OCI-LY1 (cell line): ENCODE data around the gene SMYD3.
"Not testable (repeated sequence)": the region's sequence is repeated elsewhere in the genome, so short reads cannot be mapped to it uniquely, and the experiment has no call there.

Experiments used
- H2AFZ ChIP-seq: fragments of 200-600 bp; sonication (generic), shearing (Covaris generic); 2 replicates; pipeline ENCODE4 v1.6.0; 2014; ENCODE audit warnings: antibody characterized with exemption, mild to moderate bottlenecking, low read length
- H3F3A ChIP-seq: fragments of 200-600 bp; sonication (generic), shearing (Covaris generic); 2 replicates; pipeline ENCODE4 v1.6.0; 2014; ENCODE audit warnings: mild to moderate bottlenecking, antibody characterized with exemption, low read length, moderate library complexity; ENCODE audit not compliant: insufficient read depth
- H3K27ac ChIP-seq: fragments of 200-600 bp; sonication (generic); 2 replicates; pipeline ENCODE4 v1.5.1; 2014; ENCODE audit warnings: low read length, mixed run types, mild to moderate bottlenecking, low read depth; ENCODE audit not compliant: poor library complexity, severe bottlenecking
- H3K27me3 ChIP-seq: fragments of 200-600 bp; sonication (generic); 2 replicates; pipeline ENCODE4 v1.6.0; 2014; ENCODE audit warnings: antibody characterized with exemption, mild to moderate bottlenecking, low read length, moderate library complexity; ENCODE audit not compliant: insufficient read depth
- H3K36me3 ChIP-seq: fragments of 200-600 bp; sonication (generic); 2 replicates; pipeline ENCODE4 v1.6.1; 2014; ENCODE audit warnings: mild to moderate bottlenecking, antibody characterized with exemption, low read length, moderate library complexity, mixed read lengths; ENCODE audit not compliant: insufficient read depth
- H3K4me1 ChIP-seq: fragments of 200-600 bp; sonication (generic); 2 replicates; pipeline ENCODE4 v1.5.1; 2014; ENCODE audit warnings: mild to moderate bottlenecking, low read length, moderate library complexity; ENCODE audit not compliant: insufficient read depth, severe bottlenecking
- H3K4me2 ChIP-seq: fragments of 200-600 bp; sonication (generic), shearing (Covaris generic); 2 replicates; pipeline ENCODE4 v1.6.1; 2014; ENCODE audit warnings: low read length
- H3K4me3 ChIP-seq: fragments of 200-600 bp; sonication (generic); 2 replicates; pipeline ENCODE4 v1.5.1; 2014; ENCODE audit warnings: low read length, low read depth, mild to moderate bottlenecking, mixed read lengths; ENCODE audit not compliant: poor library complexity, severe bottlenecking
- H3K79me2 ChIP-seq: fragments of 200-600 bp; shearing (Covaris generic); 2 replicates; pipeline ENCODE4 v1.6.1; 2016; ENCODE audit warnings: mixed run types, low read length, mixed read lengths; ENCODE audit not compliant: insufficient read depth
- H3K9ac ChIP-seq: fragments of 200-600 bp; sonication (generic), shearing (Covaris generic); 2 replicates; pipeline ENCODE4 v1.6.1; 2014; ENCODE audit warnings: mild to moderate bottlenecking, low read length, mixed read lengths
- H3K9me2 ChIP-seq: fragments of 200-600 bp; sonication (generic), shearing (Covaris generic); 2 replicates; pipeline ENCODE4 v1.6.1; 2014; ENCODE audit warnings: low read depth, mild to moderate bottlenecking, low read length, mixed read lengths
- H3K9me3 ChIP-seq: fragments of 200-600 bp; shearing (Covaris generic); 2 replicates; pipeline ENCODE4 v1.6.1; 2014; ENCODE audit warnings: low read length, mixed read lengths
- H4K20me1 ChIP-seq: fragments of 200-600 bp; sonication (generic), shearing (Covaris generic); 2 replicates; pipeline ENCODE4 v1.6.0; 2016; ENCODE audit warnings: mild to moderate bottlenecking, low read length; ENCODE audit not compliant: insufficient read depth
- CTCF ChIP-seq: fragments of 200-600 bp; sonication (generic), shearing (Covaris generic); IDR thresholded peaks from 2 replicates; pipeline ENCODE4 v1.5.1; 2017; ENCODE audit warnings: mild to moderate bottlenecking, antibody characterized with exemption, low read length, moderate library complexity, mixed read lengths
- EZH2 ChIP-seq: fragments of 200-600 bp; sonication (generic), shearing (Covaris generic); IDR thresholded peaks from 2 replicates; pipeline ENCODE4 v1.8.0; 2017; ENCODE audit warnings: borderline replicate concordance, mixed run types, mild to moderate bottlenecking, antibody characterized with exemption, low read length, moderate library complexity, mixed read lengths

SMYD3 gene

GRCh38 chr1:245971711-245972085, 535.4 kb downstream of the SMYD3 start:
- Histone ChIP-seq H3K4me3 (no peak overlapping the region), H3K9me3 (no peaks in the 10 kb centered on the region), H3K27me3 (no peaks in the 10 kb centered on the region), H3F3A (no peaks in the 10 kb centered on the region), H2AFZ (no peak overlapping the region), H3K79me2 (no peaks in the 10 kb centered on the region), H3K9me2 (no peaks in the 10 kb centered on the region), H3K9ac (no peak overlapping the region), H3K4me1 (no peaks in the 10 kb centered on the region), H4K20me1 (no peaks in the 10 kb centered on the region), H3K36me3 (no peaks in the 10 kb centered on the region), H3K4me2 (no peak overlapping the region), H3K27ac (no peak overlapping the region)
- no peak for TF ChIP-seq EZH2
- no peak for TF ChIP-seq CTCF

GRCh38 chr1:245971076-245971710, 535.9 kb downstream of the SMYD3 start:
- not testable (repeated sequence) for H4K20me1 ChIP-seq, H3F3A ChIP-seq, H3K9ac ChIP-seq, H3K4me1 ChIP-seq, H3K27ac ChIP-seq, H3K36me3 ChIP-seq, H3K79me2 ChIP-seq, H3K27me3 ChIP-seq, H3K9me2 ChIP-seq, H3K9me3 ChIP-seq, H3K4me3 ChIP-seq, H3K4me2 ChIP-seq, H2AFZ ChIP-seq

- H3K9ac ChIP-seq, result no peak overlapping the region
- no peaks in the 10 kb centered on the region for H3K9me3 ChIP-seq
- H3K27me3 ChIP-seq, result no peaks in the 10 kb centered on the region
- H3K79me2 ChIP-seq, result no peaks in the 10 kb centered on the region
- no peak overlapping the region for H3K4me2 ChIP-seq
- H4K20me1 ChIP-seq, result no peaks in the 10 kb centered on the region
- no peak overlapping the region for H2AFZ ChIP-seq
- H3K36me3 ChIP-seq, result no peaks in the 10 kb centered on the region
- H3K27ac ChIP-seq, result no peak overlapping the region
- H3K9me2 ChIP-seq, result no peaks in the 10 kb centered on the region
- H3K4me3 ChIP-seq, result no peak overlapping the region
- TF ChIP-seq CTCF (no peak), EZH2 (no peak)
- no peaks in the 10 kb centered on the region for H3K4me1 ChIP-seq
- H3F3A ChIP-seq, result no peaks in the 10 kb centered on the region
Measured at GRCh38 chr1:245969283-245969682, 537.8 kb downstream of the SMYD3 start.

GRCh38 chr1:245968775-245969174, 538.3 kb downstream of the SMYD3 start:
- Histone ChIP-seq H3F3A (no peaks in the 10 kb centered on the region), H2AFZ (no peak overlapping the region), H3K4me2 (no peak overlapping the region), H3K27me3 (no peaks in the 10 kb centered on the region), H3K4me3 (no peak overlapping the region), H3K79me2 (no peaks in the 10 kb centered on the region), H3K9me2 (no peaks in the 10 kb centered on the region), H3K27ac (no peak overlapping the region), H3K4me1 (no peaks in the 10 kb centered on the region), H3K36me3 (no peaks in the 10 kb centered on the region), H4K20me1 (no peaks in the 10 kb centered on the region), H3K9me3 (no peaks in the 10 kb centered on the region), H3K9ac (no peak overlapping the region)
- TF ChIP-seq EZH2 (no peak), CTCF (no peak)
